CD4-positive, alpha-beta T cell treated with Interleukin-6 for 4 hours (primary cell): ENCODE measurements around the gene SSTR3.
"Not testable (repeated sequence)": the region's sequence is repeated elsewhere in the genome, so short reads cannot be mapped to it uniquely, and the experiment has no call there.

Source experiments
- DNase-seq: peaks from one replicate; pipeline ENCODE4 v3.0.0-alpha.2; 2020; ENCODE audit warnings: mixed read lengths

The SSTR3 gene

GRCh38 chr22:37241351-37242142, 29.3 kb upstream of the SSTR3 start:
- DNase-seq: peak; percentile 68

- DNase-seq: peak; percentile 39
Measured at GRCh38 chr22:37240941-37241320, 28.7 kb upstream of the SSTR3 start.

- DNase-seq: no peak
Measured at GRCh38 chr22:37240240-37240940, 28.1 kb upstream of the SSTR3 start.

- DNase-seq: no peak
Measured at GRCh38 chr22:37239336-37240239, 27.3 kb upstream of the SSTR3 start.

GRCh38 chr22:37237371-37238268, 25.3 kb upstream of the SSTR3 start:
- peak; percentile 37 for DNase-seq

GRCh38 chr22:37235897-37236607, 23.8 kb upstream of the SSTR3 start:
- peak; percentile 11 for DNase-seq

- no peak for DNase-seq
Measured at GRCh38 chr22:37234736-37235711, 22.7 kb upstream of the SSTR3 start.

GRCh38 chr22:37233751-37234631, 21.7 kb upstream of the SSTR3 start:
- DNase-seq: no peak

GRCh38 chr22:37233371-37233750, 21.1 kb upstream of the SSTR3 start:
- DNase-seq: not testable (repeated sequence)

GRCh38 chr22:37232140-37232998, 20.1 kb upstream of the SSTR3 start:
- peak; percentile 43 for DNase-seq

GRCh38 chr22:37231406-37232139, 19.3 kb upstream of the SSTR3 start:
- DNase-seq: peak; percentile 74

GRCh38 chr22:37230673-37231405, 18.6 kb upstream of the SSTR3 start:
- DNase-seq: peak; percentile 85

GRCh38 chr22:37229805-37230672, 17.8 kb upstream of the SSTR3 start:
- DNase-seq: peak; percentile 94

GRCh38 chr22:37229012-37229804, 16.9 kb upstream of the SSTR3 start:
- DNase-seq: peak; percentile 59
